ENCODE results near the gene ENPP7. TPM values are rescaled to one million over a fixed set of nuclear protein-coding genes. Genes with fewer than 3 reads are reported as not detected.

ENPP7 gene
- total RNA-seq, 4 donors from 2014 or later, result not detected

- H3K4me1 ChIP-seq, result peaks cover 0 to 29% (median 3%) of the 10 kb centered on the region in 4 donors
- H3K27ac ChIP-seq, result no peak overlapping the region
- no peak for DNase-seq (ENCODE audit: low spot score in 2 of 2)
- TF ChIP-seq POLR2A (IDR thresholded peaks at IDR 0.05), result no peak
- no peak for TF ChIP-seq CTCF (IDR thresholded peaks at IDR 0.05)
- TF ChIP-seq EP300 (IDR thresholded peaks at IDR 0.05), result no peak
- H3K4me3 ChIP-seq, result no peak overlapping the region
- H3K9me3 ChIP-seq, result no peaks in the 10 kb centered on the region
- WGBS, 2 donors, result 78 to 81% methylated on average over 20 to 21 of the region's 21 CpGs
- H3K27me3 ChIP-seq, result peaks cover 0 to 24% of the 10 kb centered on the region in 2 donors
- H3K36me3 ChIP-seq, result no peaks in the 10 kb centered on the region
Measured at GRCh38 chr17:79690988-79691836, 39.5 kb upstream of the ENPP7 start.

GRCh38 chr17:79691931-79692330 is 38.8 kb upstream of the ENPP7 start:
- peaks cover 0 to 35% (median 3%) of the 10 kb centered on the region in 4 donors for H3K4me1 ChIP-seq
- no peak overlapping the region for H3K27ac ChIP-seq
- H3K9me3 ChIP-seq, result no peaks in the 10 kb centered on the region
- whole genome bisulfite sequencing, 2 donors, result 31 to 51% methylated on average over 9 of the region's 9 CpGs
- peaks cover 0 to 30% of the 10 kb centered on the region in 2 donors for H3K27me3 ChIP-seq
- TF ChIP-seq POLR2A (IDR thresholded peaks at IDR 0.05), result no peak
- TF ChIP-seq EP300 (IDR thresholded peaks at IDR 0.05), result no peak
- TF ChIP-seq CTCF (IDR thresholded peaks at IDR 0.05), result no peak
- H3K4me3 ChIP-seq, result no peak overlapping the region
- DNase-seq (ENCODE audit: low spot score in 2 of 2), result peak in 1 of 2 donors; percentile 15
- no peaks in the 10 kb centered on the region for H3K36me3 ChIP-seq

GRCh38 chr17:79693419-79693818 is 37.3 kb upstream of the ENPP7 start:
- H3K27ac ChIP-seq, result no peak overlapping the region
- DNase-seq (ENCODE audit: low spot score in 2 of 2), result no peak
- H3K36me3 ChIP-seq, result no peaks in the 10 kb centered on the region
- peaks cover 0 to 39% of the 10 kb centered on the region in 2 donors for H3K27me3 ChIP-seq
- no peaks in the 10 kb centered on the region for H3K9me3 ChIP-seq
- peaks cover 0 to 35% (median 3%) of the 10 kb centered on the region in 4 donors for H3K4me1 ChIP-seq
- TF ChIP-seq POLR2A (IDR thresholded peaks at IDR 0.05) (no peak), CTCF (IDR thresholded peaks at IDR 0.05) (no peak), EP300 (IDR thresholded peaks at IDR 0.05) (no peak)
- no peak overlapping the region for H3K4me3 ChIP-seq
- WGBS, 2 donors, result 82 to 93% methylated on average over 9 of the region's 9 CpGs

GRCh38 chr17:79695293-79695790 is 35.4 kb upstream of the ENPP7 start:
- Histone ChIP-seq H3K36me3 (no peaks in the 10 kb centered on the region), H3K27ac (no peak overlapping the region), H3K9me3 (no peaks in the 10 kb centered on the region), H3K4me3 (no peak overlapping the region), H3K27me3 (peaks cover 0 to 45% of the 10 kb centered on the region in 2 donors), H3K4me1 (peaks cover 0 to 35% (median 3%) of the 10 kb centered on the region in 4 donors)
- WGBS, 2 donors, result 55 to 75% methylated on average over 8 to 11 of the region's 14 CpGs
- DNase-seq (ENCODE audit: low spot score in 2 of 2), result no peak
- TF ChIP-seq CTCF (IDR thresholded peaks at IDR 0.05), result no peak
- no peak for TF ChIP-seq EP300 (IDR thresholded peaks at IDR 0.05)
- TF ChIP-seq POLR2A (IDR thresholded peaks at IDR 0.05), result no peak
